ENCODE data around the gene FXYD5.

The FXYD5 gene

DNA sequence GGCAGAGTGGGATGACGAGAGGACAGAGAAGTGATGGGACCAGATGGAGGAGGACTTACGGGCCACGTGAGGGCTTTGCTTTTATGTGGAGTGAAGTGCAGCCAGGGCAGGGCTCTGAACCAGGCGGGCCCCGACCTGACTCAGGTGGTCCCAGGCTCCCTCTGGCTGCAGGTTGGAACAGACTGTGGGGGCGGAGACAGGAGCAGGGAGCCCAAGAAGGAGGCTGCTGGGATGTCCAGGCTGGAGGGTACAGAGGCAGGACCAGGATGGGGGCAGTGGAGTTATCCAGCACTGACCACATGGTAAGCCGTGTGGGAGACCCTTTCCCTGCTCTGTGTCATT, 2.1 kb downstream of the FXYD5 start:
- no peak for DNase-seq (ENCODE audit: low read depth)

DNA sequence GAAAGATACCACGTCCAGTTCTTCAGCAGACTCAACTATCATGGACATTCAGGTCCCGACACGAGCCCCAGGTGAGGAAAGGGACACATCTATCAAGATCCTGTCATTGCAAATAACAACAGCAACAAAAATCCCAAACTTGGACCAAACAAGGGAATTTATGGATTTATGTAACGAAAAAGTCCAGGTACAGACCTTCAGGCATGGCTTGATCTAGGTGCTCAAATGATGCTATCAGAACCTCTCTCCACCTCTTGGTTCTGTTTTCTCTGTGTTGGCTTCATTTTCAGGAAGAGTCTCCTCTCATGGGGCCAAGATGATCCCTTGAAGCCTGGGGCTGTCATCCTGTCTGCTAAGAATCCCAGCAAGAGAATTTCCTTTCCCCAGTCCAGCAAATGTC, 2.9 kb downstream of the FXYD5 start:
- DNase-seq (ENCODE audit: low read depth): no peak

DNA sequence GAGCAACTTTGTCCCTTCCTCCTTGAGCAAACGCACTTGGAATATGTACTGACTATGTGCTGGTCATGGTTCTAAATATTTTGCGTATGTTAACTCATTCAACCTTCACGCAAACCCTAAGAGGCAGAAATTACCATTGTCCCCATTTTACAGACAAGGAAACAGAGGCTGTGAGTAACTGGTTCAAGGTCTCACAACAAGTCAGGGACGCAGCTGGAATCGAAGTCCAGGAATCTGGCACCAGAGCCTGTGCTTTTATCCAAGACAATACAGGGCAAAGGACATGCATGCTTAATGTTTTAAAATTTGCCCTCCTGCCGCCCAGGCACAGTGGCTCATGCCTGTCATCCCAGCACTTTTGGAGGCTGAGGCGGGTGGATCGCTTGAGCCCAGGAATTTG, 5.1 kb downstream of the FXYD5 start:
- no peak for DNase-seq (ENCODE audit: low read depth)

DNA sequence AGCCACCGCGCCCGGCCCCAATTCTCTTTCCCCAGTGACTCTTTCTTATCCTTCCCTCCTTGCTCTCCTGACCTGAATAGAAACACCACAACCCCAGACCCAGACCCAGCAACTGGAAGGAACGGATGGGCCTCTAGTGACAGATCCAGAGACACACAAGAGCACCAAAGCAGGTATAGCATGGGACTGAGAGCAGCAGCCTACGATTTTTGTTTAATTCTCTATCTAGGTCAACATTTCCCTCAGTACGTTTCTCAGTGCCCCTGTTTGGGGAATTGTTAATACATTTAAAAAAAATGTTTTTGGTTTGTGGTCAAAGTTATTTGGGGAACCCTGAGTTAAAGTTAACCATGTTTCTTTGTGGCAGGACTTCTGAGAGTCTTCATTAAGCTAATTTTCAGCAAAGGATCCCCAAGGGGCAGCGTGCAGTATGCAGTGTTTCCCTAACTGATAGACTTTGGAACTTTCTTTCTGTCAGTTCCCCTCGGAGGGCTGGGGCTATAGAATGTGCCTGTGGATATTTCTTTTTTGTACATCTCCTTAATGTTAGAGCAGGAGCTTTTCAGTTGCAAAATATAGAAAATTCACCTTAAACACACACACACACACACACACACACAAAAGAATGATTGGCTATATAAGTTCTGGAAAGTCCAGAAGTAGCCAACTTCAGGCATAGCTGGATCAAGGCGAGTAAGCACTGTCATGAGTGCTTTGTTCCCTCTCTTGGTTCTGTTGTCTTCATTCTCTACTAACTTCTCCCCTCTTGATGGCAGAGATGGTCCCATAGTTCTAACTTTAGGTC, 6.3 kb downstream of the FXYD5 start:
- DNase-seq (ENCODE audit: low read depth): no peak

DNA sequence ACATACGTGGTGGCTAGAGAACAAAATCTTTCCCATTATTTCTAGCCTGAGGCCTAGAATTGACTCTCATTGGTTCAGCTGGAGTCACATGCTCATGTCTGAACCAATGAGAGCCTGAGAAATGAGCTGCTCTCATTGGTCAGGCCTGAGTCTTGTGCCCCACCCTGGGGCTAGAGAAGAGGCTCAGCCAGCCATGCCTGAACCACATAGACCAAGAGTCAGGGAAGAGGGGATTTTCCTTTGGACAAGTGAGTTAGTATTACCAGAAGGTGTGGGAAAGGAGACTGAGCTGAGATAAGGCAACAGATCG, 6.9 kb downstream of the FXYD5 start:
- DNase-seq (ENCODE audit: low read depth): no peak

DNA sequence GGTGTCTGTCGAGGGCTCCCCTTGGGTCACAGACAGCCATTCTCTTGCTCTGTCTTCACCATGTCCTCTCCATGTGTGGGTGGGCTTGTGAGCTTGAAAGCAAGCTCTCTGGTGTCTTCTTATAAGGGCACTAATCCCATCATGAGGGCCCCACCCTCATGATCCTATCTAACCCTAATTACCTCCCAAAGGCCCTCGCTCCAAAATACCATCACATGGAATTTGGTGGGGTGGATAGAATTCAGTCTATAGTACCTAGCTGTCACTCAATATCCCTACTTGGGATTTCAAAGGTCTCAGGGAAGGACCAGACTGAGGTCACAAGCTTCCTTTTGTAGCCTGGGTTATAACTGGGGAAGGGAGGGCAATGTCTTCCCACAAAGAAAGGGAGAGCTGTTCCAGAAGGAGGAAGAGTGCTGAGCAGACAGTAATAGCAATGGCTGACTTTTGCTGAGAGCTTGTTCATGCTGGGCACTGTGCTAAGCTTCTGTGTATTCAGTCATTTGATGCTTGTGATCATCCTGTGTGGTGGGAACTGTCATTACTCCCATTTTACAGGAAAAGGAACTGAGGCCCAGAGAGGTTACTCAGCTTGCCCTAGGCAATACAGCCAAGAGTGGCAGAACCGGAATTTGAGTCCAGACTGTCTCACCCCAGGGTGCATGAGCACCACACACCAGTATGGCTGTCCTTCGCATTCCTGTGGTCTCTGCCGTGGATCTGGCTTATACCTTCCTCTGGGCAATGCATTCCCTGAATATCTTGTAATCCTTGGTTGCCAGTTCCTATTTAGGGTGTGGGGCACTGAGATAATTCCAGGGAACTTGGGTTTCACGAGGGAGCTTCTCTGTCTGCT, 8.2 kb downstream of the FXYD5 start:
- DNase-seq (ENCODE audit: low read depth): no peak

DNA sequence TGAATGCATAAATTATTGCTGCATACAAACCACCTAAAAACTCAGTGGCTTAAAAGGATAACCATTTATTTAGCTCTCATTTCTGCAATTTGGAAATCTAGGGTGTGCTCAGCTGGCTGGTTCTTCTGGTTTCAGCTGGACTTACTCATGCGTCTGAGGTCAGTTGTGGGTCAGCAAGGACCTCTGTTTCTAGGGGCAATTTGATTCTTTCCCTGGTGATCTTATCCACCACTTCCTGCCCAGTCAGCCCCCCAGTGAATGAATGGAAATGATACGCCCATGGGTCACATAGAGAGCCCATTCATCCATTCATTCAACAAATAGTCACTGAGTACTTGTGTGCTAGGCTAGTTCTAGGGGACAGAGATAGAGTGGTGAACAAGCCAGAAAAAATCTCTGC, 9.9 kb downstream of the FXYD5 start:
- no peak for DNase-seq (ENCODE audit: low read depth)

DNA sequence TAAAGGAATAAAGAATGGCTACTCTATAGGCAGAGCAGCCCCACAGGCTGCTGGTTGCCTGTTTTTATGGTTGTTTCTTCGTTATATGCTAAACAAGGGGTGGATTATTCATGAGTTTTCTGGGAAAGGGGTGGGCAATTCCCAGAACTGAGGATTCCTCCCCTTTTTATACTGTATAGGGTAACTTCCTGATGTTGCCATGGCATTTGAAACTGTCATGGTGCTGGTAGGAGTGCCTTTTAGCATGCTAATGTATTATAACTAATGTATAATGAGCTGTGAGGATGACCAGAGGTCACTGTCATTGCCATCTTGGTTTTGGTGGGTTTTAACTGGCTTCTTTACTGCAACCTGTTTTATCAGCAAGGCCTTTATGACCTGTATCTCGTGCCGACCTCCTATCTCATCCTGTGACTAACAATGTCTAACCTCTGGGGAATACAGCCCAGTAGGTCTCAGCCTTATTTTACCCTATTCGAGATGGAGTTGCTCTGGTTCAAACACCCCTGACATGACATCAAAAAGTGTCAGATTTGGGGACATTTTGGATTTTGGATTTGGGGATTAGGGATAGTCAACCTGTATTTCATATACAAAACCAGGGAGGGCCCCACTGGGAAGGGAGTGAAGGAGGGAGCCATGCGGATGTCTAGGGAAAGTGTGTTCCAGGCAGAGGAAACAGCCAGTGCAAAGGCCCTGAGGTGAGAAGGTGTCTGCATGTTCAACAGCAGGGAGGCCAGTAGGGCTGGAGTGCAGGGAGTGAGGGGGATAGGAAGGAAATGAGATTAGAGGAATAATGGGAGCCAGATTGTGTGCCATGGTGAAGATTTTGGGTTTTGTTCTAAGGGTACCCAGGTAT, 10.9 kb downstream of the FXYD5 start:
- DNase-seq (ENCODE audit: low read depth): no peak

DNA sequence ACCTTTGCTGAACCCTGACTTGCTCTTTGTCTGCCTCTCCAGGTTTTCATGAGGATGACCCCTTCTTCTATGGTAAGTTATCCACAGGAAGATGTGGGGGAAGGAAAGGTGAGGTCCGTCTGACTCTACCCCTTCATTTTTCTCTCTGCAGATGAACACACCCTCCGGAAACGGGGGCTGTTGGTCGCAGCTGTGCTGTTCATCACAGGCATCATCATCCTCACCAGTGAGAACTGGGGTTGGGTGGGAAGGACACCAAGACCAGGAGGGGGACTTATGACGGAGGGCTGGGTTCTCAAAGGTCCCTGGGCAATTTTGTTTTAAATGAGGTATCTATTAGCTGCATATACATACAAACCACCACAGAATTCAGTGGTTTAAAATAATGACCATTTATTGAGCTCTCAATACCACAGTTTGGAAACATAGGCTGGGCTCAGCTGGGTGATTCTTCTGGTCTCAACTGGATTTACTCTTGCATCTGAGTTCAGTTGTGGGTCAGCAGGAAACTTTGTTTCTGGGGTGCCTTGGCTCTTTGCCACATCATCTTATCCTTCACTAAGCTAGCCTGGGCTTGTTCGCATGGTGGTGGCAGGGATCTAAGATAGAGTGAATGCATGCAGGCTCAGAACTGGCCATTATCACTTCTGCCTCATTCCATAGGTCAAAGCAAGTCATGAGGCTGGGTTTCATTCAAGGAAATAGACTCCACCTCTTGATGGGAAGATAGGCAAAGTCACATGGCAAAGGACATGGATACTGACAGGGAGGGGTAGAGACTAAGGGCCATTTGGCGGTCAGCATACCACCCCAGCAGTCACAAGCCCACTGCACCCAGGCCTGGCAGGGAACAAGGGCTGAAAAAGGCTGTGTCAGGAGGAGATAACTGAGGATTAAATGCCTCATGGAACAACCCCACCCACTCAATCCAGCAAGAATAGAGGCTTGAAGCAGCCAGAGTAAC, 11.8 kb downstream of the FXYD5 start:
- no peak for DNase-seq (ENCODE audit: low read depth)

DNA sequence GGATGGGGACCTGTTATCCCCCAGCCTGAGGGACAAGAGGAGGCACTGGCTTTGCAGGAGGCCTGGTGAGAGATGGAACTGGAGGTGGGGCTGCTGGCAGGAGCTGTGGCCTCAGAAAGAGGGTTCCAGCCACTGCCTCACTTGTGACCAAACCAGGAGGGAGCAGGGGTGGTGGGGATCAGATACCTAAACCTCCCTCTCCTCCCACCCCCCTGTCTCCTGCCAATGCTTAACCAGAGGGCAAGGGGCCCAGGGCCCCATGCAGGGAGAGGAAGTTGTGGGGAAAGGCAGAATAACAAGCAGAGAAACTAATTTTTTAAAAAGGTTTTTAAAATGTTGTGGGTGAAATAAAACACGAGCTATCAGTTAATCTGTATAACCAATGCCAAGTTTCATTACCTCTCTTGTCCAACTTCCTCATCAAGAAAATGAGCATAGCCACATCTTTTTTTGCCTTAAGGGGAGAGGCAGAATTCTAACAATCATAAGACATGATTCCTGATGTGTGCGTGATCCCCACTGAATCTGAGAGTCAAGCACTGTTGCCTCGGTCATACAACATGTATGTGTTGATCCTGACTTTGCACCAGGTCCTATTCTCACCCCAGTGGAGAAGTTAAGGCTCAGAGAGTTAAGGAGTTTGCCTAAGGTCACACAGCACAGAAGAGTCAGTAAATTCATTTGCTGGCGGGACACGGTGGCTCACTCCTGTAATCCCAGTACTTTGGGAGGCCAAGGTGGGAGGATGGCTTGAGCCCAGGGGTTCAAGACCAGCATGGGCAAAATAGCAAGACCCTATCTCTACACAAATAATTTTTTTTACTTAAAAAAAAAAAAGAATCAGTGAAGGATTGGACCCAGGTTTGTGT, 12.9 kb downstream of the FXYD5 start:
- DNase-seq (ENCODE audit: low read depth): no peak

DNA sequence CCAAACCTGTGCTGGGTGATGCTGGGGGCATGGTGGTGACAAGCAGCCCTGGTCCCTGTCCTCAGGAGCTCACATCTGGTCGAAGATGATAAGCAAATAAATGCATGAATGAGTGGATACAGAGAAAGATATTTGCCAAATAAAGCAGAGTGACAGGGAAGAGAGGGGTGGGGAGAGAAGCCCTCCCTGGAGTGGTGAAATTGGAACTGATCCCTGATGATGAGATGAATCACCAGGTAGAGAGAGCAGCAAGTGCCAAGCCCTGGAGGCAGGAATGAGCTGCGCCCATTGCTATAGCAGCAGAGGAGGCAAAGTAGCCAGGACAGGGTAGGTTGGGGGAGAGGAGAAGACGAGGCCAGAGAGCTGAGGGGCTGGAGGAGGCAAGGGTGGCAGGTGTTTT, 13.7 kb downstream of the FXYD5 start:
- no peak for DNase-seq (ENCODE audit: low read depth)

DNA sequence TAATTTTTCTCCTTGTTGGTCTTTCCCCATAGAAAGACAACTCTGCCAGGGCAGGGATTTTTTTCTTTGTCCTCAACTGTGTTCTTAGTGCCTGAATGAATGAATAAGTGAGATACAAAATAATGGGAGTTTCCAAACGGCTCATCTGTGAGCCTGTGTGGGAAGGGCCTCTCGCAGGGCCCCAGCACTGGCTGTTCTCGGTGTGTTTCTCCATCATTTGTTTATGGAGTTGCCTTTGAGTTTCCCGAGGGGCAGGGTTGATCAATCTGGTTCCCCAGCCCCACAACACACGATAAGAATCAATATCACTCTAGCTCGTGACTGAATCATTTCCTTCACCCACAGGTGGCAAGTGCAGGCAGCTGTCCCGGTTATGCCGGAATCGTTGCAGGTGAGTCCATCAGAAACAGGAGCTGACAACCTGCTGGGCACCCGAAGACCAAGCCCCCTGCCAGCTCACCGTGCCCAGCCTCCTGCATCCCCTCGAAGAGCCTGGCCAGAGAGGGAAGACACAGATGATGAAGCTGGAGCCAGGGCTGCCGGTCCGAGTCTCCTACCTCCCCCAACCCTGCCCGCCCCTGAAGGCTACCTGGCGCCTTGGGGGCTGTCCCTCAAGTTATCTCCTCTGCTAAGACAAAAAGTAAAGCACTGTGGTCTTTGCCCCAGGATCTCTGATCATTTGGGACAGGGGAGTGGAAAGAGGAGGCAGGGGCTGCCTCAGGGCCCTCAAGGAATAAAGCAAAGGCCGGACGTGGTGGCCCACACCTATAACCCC, 14.9 kb downstream of the FXYD5 start:
- DNase-seq (ENCODE audit: low read depth): no peak

DNA sequence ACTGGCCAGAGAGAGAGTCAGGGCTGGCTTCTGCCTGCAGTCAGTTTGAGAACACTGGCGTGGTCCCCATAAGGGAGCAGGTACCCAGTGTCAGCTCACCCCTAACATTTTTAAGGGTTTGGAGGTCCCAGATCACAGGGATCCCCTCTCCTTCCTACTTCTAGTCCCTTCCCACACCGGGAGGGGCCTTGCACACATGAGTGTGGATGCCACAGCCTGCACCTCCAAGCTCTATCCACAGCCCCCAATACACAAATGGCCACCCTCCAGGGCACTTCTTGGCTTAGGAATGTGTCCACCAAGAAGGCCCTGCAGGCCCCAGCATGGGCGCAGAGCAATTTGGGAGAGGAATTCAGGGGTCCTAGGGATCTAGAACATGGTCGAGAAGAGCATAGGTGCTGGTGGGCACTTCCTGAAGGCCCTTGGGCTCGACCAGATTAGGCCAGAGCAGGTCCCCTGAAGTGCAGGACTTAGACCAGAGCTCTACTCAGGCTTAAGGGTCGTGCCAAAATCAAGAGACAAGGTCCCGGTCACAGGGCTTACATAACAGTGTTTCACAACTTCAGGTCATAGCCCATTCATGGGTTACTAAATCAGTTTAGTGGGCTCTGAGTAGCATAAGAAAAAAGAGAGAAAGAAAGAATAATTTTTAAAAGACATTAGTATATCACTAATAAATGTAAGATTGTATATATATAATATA, 16.0 kb downstream of the FXYD5 start:
- DNase-seq (ENCODE audit: low read depth): no peak

DNA sequence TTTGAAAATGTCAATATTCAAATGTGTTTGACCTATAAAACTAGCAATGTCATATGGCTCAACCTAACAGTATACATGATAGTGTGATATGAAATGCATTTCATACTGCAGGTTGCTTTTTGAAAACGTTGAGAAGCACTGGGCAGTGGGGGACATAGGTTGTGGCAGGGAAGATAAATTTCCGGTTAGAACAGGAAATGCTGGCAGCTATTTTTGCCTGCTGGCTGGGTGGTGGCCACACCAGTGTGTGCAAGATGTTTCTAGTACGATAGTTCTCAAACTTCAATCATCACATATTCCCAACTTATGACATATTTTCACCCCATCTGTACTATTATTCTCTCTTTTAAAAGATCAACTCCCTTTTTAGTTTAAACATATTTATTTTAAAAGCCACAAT, 17.2 kb downstream of the FXYD5 start:
- no peak for DNase-seq (ENCODE audit: low read depth)

DNA sequence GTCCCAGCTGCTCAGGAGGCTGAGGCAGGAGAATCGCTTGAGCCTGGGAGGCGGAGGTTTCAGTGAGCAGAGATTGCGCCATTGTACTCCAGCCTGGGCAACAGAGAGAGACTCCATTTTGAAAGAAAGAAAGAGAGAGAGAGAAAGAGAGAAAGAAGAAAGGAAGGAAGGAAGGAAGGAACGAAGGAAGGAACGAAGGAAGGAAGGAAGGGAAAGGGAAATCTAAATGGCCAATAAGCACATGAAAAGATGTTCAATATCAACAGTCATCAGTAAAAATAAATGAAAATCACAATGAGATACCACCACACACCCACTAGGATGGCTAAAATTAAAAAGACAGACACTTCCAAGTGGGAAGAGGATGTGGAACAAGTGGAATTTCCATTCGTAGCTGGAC, 19.7 kb downstream of the FXYD5 start:
- no peak for DNase-seq (ENCODE audit: low read depth)

DNA sequence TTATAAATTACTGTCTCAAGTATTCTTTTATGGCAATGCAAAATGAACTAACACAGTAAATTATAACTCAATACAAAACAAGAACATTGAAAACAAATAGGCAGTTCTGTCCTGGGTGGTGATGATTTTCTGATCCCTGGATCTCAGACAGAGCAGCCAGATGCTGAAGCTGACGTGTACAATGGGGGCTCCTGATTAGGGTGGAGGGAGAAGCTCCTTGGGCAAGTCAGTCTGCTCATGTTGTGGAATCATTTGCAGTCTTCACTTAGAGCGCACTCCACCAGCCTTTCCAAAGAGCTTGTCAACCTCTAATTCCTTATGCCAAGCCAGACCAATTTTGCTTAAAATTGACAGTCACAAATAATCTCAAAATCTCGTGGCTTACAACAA, 21.6 kb downstream of the FXYD5 start:
- DNase-seq (ENCODE audit: low read depth): no peak

DNA sequence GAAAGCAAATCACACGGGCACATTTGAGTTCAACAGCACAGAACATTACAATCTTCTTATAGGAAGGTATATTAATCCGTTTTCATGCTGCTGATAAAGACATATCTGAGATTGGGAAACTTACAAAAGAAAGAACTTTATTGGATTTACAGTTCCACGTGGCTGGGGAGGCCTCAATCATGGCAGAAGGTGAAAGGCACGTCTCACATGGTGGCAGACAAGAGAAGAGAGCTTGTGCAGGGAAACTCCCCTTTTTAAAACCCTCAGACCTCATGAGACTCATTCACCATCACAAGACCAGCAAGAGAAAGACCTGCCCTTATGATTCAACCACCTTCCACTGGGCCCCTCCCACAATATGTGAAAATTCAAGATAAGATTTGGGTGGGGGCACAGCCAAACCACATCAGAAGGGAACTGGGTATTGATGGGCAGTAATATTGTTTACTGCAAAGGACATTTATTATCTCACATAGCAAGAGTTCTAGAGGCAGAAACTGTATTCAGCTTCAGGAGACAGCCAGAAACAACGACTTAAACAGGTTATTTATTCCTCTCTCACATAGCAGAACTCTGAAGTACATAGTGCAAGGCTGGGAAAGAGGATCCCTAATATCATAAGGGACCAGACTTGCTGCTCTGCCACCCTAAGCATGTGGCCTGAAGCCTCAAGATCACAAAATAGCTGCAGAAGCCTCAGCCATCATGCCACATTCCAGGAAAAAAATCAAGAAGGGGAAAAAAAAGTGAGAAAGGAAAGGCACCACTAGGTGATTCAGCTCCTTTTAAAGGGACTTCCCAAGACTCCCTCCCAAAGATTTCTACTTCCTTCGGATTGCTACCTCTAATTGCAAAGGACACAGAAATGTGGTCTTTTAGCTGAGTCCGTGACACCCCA, 23.1 kb downstream of the FXYD5 start:
- no peak for DNase-seq (ENCODE audit: low read depth)

DNA sequence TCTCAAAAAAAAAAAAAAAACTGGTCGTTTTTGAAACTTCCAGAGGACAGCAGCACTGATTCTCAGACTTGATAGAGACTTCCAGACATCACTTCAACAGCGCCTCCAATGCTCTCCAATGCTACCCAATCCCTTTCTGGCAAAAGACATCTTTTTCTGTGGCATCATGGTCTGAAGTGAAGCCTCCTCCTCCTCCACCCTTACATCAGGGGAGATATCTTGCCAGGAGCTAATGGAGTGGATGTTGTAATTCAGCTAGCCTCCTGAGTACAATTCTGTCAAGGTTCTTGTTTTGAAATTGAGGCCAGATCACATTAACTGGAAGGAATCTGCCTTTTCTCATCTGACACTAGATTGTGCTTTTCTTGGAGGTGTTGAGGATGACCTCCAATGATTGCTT, 24.2 kb downstream of the FXYD5 start:
- DNase-seq (ENCODE audit: low read depth): no peak

All from stimulated activated CD8-positive, alpha-beta memory T cell treated with anti-CD3 and anti-CD28 coated beads, Interleukin-7, amount 100 ng/mL, for 24 hours (primary cell).